ENCODE results near the gene DCBLD2. TPM values are rescaled to one million over a fixed set of nuclear protein-coding genes. Genes with fewer than 3 reads are reported as not detected.

The DCBLD2 gene
- total RNA-seq, 1 experiment from 2014 or later, result 48.0 TPM

- TF ChIP-seq, protein P1, sequence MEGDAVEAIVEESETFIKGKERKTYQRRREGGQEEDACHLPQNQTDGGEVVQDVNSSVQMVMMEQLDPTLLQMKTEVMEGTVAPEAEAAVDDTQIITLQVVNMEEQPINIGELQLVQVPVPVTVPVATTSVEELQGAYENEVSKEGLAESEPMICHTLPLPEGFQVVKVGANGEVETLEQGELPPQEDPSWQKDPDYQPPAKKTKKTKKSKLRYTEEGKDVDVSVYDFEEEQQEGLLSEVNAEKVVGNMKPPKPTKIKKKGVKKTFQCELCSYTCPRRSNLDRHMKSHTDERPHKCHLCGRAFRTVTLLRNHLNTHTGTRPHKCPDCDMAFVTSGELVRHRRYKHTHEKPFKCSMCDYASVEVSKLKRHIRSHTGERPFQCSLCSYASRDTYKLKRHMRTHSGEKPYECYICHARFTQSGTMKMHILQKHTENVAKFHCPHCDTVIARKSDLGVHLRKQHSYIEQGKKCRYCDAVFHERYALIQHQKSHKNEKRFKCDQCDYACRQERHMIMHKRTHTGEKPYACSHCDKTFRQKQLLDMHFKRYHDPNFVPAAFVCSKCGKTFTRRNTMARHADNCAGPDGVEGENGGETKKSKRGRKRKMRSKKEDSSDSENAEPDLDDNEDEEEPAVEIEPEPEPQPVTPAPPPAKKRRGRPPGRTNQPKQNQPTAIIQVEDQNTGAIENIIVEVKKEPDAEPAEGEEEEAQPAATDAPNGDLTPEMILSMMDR (conservative IDR thresholded peaks at IDR 0.05), result no peak
- Histone ChIP-seq H4K5ac (ENCODE audit: insufficient read length, low read depth, low read length) (no peak overlapping the region), H2BK12ac (ENCODE audit: insufficient read length, low read depth, low read length) (no peak overlapping the region), H2AK5ac (ENCODE audit: insufficient read length, low read length) (no peak overlapping the region), H3K79me2 (ENCODE audit: insufficient read depth, low read length) (no peaks in the 10 kb centered on the region; the same call in 1 of the 2 replicates), H4K20me1 (ENCODE audit: control insufficient read depth, insufficient read depth, insufficient read length) (no peaks in the 10 kb centered on the region), H2BK5ac (ENCODE audit: insufficient read length, low read length) (no peak overlapping the region), H3K4me2 (ENCODE audit: insufficient read depth, insufficient read length, low read length) (no peak overlapping the region), H3K23ac (ENCODE audit: insufficient read length, low read depth, low read length) (no peak overlapping the region), H3K27me3 (ENCODE audit: insufficient read depth, low read length) (no peaks in the 10 kb centered on the region), H3T11ph (ENCODE audit: low read length) (no peak overlapping the region), H2BK20ac (ENCODE audit: low read depth, low read length, poor library complexity, severe bottlenecking) (no peak overlapping the region), H3K4me1 (ENCODE audit: insufficient read depth, low read length) (no peaks in the 10 kb centered on the region), H3K79me1 (ENCODE audit: insufficient read depth, low read depth, low read length, poor library complexity, severe bottlenecking) (no peaks in the 10 kb centered on the region), H3K23me2 (ENCODE audit: insufficient read length, low read depth, low read length, poor library complexity, severe bottlenecking) (no peaks in the 10 kb centered on the region), H4K91ac (ENCODE audit: insufficient read length, low read depth, low read length) (no peak overlapping the region), H2AFZ (ENCODE audit: low read length) (no peak overlapping the region), H3K9me3 (ENCODE audit: control insufficient read depth, low read depth, low read length) (no peaks in the 10 kb centered on the region), H3K14ac (ENCODE audit: insufficient read depth, low read length) (no peak overlapping the region), H2BK15ac (ENCODE audit: low read depth, low read length) (no peak overlapping the region), H3K4ac (ENCODE audit: low read depth, low read length) (no peak overlapping the region), H2BK120ac (ENCODE audit: low read depth, low read length, poor library complexity, severe bottlenecking) (no peak overlapping the region), H3K18ac (ENCODE audit: insufficient read length, low read depth, low read length) (no peak overlapping the region), H4K8ac (replicated peaks; ENCODE audit: insufficient read length, low read depth, low read length) (no peak overlapping the region), H3K56ac (ENCODE audit: insufficient read length, low read depth, low read length) (no peak overlapping the region), H3K27ac (ENCODE audit: insufficient read length, low read depth, low read length) (no peak overlapping the region), H3K9ac (ENCODE audit: extremely low read depth, insufficient read length, low read length) (no peak overlapping the region)
- no peak overlapping the region for H3K27ac Mint-ChIP-seq
- peaks cover 36 to 39% of the 10 kb centered on the region in 2 experiments for H3K9me3 Mint-ChIP-seq
- WGBS (ENCODE audit: extremely low coverage, insufficient read length, low lambda C conversion rate), result no CpG with 5 or more reads among the region's 1 CpG
- H3K36me3 Mint-ChIP-seq (ENCODE audit: insufficient read depth in 1 of 3, low read depth in 3 of 3), result peaks cover 43 to 47% (median 43%) of the 10 kb centered on the region in 3 experiments
- no peak for DNase-seq
- no peaks in the 10 kb centered on the region for H3K27me3 Mint-ChIP-seq (ENCODE audit: low read depth)
- no peak overlapping the region for H3K4me3 Mint-ChIP-seq
- peaks cover 4 to 7% of the 10 kb centered on the region in 2 experiments; a peak in 2 of 4 replicates for H3K4me1 Mint-ChIP-seq
Measured at GRCh38 chr3:98855806-98856400, 45.6 kb downstream of the DCBLD2 start.
